Measurements from ENCODE around the gene RNASE13. TPM values are rescaled to one million over a fixed set of nuclear protein-coding genes. Genes with fewer than 3 reads are reported as not detected.

The RNASE13 gene
- total RNA-seq, 1 experiment from 2014 or later = not detected

DNA sequence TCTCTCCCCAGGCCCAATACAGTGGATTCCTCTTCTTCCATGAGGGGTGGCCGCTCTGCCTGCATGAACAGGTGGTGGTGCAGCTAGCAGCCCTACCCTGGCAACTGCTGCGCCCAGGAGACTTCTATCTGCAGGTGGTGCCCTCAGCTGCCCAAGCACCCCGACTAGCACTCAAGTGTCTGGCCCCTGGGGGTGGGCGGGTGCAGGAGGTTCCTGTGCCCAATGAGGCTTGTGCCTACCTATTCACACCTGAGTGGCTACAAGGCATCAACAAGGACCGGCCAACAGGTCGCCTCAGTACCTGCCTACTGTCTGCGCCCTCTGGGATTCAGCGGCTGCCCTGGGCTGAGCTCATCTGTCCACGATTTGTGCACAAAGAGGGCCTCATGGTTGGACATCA is 39.3 kb upstream of the RNASE13 start (continued):
- TF ChIP-seq CREB1 (CRISPR knock-in tag; IDR thresholded peaks at IDR 0.05) = no peak
- TF ChIP-seq ZNF138 (CRISPR knock-in tag; conservative IDR thresholded peaks at IDR 0.05) = no peak
- TF ChIP-seq, protein P1, sequence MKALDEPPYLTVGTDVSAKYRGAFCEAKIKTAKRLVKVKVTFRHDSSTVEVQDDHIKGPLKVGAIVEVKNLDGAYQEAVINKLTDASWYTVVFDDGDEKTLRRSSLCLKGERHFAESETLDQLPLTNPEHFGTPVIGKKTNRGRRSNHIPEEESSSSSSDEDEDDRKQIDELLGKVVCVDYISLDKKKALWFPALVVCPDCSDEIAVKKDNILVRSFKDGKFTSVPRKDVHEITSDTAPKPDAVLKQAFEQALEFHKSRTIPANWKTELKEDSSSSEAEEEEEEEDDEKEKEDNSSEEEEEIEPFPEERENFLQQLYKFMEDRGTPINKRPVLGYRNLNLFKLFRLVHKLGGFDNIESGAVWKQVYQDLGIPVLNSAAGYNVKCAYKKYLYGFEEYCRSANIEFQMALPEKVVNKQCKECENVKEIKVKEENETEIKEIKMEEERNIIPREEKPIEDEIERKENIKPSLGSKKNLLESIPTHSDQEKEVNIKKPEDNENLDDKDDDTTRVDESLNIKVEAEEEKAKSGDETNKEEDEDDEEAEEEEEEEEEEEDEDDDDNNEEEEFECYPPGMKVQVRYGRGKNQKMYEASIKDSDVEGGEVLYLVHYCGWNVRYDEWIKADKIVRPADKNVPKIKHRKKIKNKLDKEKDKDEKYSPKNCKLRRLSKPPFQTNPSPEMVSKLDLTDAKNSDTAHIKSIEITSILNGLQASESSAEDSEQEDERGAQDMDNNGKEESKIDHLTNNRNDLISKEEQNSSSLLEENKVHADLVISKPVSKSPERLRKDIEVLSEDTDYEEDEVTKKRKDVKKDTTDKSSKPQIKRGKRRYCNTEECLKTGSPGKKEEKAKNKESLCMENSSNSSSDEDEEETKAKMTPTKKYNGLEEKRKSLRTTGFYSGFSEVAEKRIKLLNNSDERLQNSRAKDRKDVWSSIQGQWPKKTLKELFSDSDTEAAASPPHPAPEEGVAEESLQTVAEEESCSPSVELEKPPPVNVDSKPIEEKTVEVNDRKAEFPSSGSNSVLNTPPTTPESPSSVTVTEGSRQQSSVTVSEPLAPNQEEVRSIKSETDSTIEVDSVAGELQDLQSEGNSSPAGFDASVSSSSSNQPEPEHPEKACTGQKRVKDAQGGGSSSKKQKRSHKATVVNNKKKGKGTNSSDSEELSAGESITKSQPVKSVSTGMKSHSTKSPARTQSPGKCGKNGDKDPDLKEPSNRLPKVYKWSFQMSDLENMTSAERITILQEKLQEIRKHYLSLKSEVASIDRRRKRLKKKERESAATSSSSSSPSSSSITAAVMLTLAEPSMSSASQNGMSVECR (CRISPR knock-in tag; IDR thresholded peaks at IDR 0.05; ENCODE audit: borderline replicate concordance) = no peak

DNA sequence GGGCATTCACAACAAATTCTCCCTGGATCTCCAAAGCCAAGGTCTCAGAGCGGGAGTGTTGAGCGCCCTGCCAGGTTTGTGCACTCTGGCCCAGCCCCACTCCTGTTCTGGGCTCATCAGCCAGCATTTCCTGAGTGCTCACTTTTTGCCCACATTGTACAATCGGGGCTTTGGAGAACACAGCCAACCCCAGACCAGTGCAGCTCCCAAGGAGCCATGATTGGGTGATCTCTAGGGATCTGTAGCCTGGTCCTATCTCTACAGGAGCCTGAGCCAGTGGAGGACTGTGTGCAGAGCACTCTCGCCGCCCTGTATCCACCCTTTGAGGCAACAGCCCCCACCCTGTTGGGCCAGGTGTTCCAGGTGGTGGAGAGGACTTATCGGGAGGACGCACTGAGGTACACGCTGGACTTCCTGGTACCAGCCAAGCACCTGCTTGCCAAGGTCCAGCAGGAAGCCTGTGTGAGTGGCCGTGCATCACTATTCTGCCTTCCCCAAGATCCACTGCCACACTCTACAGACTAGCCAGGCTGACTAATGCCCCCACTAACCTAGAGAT is 38.3 kb upstream of the RNASE13 start:
- ATAC-seq = no peak
- no peak for DNase-seq (ENCODE audit: low spot score)
- Mint-ChIP-seq H3K36me3 (peaks cover 40% of the 10 kb centered on the region), H3K4me1 (peaks cover 24% of the 10 kb centered on the region), H3K27me3 (ENCODE audit: low read depth) (no peaks in the 10 kb centered on the region), H3K27ac (no peak overlapping the region), H3K4me3 (peak overlapping the region; percentile 89), H3K9me3 (no peaks in the 10 kb centered on the region)
- ChIA-PET CTCF (interaction anchor here (2.5 to 4.6 kb wide), 5 partner anchors 20 to 59 kb away, joined by 12 to 165 read pairs (median 94); partner anchors contain the start of genes TMEM253 and ZNF219), POLR2A (interaction anchor here (0.5 to 3.0 kb wide), 4 partner anchors 13 to 22 kb away, joined by 3 to 74 read pairs (median 15); no protein-coding TSS in a partner anchor)
- TF ChIP-seq ZNF423 (CRISPR knock-in tag; IDR thresholded peaks at IDR 0.05) (no peak), FOXP1 (CRISPR knock-in tag; IDR thresholded peaks at IDR 0.05; ENCODE audit: borderline replicate concordance) (no peak), GABPB1 (CRISPR knock-in tag; IDR thresholded peaks at IDR 0.05) (no peak), CBFB (CRISPR knock-in tag; IDR thresholded peaks at IDR 0.05; ENCODE audit: low read depth) (no peak), ZNF121 (CRISPR knock-in tag; IDR thresholded peaks at IDR 0.05) (no peak), MYBL2 (CRISPR knock-in tag; IDR thresholded peaks at IDR 0.05) (no peak), FOXJ3 (CRISPR knock-in tag; IDR thresholded peaks at IDR 0.05; ENCODE audit: borderline replicate concordance) (no peak), ZNF138 (CRISPR knock-in tag; conservative IDR thresholded peaks at IDR 0.05) (no peak), GTF2I (CRISPR knock-in tag; conservative IDR thresholded peaks at IDR 0.05) (no peak), ZNF263 (CRISPR knock-in tag; IDR thresholded peaks at IDR 0.05; ENCODE audit: low read depth) (no peak), ESRRA (CRISPR knock-in tag; IDR thresholded peaks at IDR 0.05; ENCODE audit: borderline replicate concordance) (no peak)
- TF ChIP-seq, protein P2, sequence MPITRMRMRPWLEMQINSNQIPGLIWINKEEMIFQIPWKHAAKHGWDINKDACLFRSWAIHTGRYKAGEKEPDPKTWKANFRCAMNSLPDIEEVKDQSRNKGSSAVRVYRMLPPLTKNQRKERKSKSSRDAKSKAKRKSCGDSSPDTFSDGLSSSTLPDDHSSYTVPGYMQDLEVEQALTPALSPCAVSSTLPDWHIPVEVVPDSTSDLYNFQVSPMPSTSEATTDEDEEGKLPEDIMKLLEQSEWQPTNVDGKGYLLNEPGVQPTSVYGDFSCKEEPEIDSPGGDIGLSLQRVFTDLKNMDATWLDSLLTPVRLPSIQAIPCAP (CRISPR knock-in tag; IDR thresholded peaks at IDR 0.05) = no peak
- TF ChIP-seq, protein P3, sequence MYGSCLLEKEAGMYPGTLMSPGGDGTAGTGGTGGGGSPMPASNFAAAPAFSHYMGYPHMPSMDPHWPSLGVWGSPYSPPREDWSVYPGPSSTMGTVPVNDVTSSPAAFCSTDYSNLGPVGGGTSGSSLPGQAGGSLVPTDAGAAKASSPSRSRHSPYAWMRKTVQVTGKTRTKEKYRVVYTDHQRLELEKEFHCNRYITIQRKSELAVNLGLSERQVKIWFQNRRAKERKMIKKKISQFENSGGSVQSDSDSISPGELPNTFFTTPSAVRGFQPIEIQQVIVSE (CRISPR knock-in tag; IDR thresholded peaks at IDR 0.05; ENCODE audit: borderline replicate concordance) = no peak
- TF ChIP-seq, protein P4, sequence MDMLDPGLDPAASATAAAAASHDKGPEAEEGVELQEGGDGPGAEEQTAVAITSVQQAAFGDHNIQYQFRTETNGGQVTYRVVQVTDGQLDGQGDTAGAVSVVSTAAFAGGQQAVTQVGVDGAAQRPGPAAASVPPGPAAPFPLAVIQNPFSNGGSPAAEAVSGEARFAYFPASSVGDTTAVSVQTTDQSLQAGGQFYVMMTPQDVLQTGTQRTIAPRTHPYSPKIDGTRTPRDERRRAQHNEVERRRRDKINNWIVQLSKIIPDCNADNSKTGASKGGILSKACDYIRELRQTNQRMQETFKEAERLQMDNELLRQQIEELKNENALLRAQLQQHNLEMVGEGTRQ (CRISPR knock-in tag; IDR thresholded peaks at IDR 0.05) = no peak
- TF ChIP-seq, protein P5, sequence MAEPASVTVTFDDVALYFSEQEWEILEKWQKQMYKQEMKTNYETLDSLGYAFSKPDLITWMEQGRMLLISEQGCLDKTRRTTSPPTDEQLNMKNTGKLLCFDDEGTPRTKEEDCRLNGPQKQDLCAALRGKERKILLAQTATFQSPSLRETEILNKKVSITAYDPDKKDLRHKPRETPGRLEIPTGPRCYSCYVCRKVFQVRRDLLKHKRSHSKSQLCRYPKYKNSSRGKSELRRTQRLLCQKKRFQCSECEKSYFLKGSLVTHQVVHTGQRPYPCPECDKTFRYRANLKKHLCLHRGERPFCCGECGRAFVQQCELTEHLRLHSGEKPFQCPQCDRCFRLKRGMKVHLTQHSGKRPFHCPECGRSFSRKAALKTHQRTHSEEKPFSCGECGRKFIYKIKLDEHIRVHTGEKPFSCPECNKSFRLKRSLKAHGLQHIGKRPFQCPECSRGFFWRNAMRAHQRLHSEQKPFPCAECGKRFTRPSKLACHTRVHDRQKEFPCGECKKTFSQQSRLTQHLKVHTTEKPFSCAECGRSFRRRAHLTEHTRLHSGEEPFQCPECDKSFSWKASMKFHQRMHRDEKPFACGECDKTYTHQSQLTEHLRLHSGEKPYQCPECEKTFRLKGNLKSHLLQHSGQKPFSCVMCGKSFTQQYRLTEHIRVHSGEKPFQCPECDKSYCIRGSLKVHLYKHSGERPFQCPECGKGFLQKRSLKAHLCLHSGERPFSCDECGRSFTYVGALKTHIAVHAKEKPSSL (CRISPR knock-in tag; conservative IDR thresholded peaks at IDR 0.05) = no peak
- TF ChIP-seq, protein P6, sequence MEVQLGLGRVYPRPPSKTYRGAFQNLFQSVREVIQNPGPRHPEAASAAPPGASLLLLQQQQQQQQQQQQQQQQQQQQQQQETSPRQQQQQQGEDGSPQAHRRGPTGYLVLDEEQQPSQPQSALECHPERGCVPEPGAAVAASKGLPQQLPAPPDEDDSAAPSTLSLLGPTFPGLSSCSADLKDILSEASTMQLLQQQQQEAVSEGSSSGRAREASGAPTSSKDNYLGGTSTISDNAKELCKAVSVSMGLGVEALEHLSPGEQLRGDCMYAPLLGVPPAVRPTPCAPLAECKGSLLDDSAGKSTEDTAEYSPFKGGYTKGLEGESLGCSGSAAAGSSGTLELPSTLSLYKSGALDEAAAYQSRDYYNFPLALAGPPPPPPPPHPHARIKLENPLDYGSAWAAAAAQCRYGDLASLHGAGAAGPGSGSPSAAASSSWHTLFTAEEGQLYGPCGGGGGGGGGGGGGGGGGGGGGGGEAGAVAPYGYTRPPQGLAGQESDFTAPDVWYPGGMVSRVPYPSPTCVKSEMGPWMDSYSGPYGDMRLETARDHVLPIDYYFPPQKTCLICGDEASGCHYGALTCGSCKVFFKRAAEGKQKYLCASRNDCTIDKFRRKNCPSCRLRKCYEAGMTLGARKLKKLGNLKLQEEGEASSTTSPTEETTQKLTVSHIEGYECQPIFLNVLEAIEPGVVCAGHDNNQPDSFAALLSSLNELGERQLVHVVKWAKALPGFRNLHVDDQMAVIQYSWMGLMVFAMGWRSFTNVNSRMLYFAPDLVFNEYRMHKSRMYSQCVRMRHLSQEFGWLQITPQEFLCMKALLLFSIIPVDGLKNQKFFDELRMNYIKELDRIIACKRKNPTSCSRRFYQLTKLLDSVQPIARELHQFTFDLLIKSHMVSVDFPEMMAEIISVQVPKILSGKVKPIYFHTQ (CRISPR knock-in tag; IDR thresholded peaks at IDR 0.05) = no peak
